SK-N-SH (cell line): Measurements from ENCODE around the gene DGUOK. TPM values are rescaled to one million over a fixed set of nuclear protein-coding genes. Genes with fewer than 3 reads are reported as not detected.

ENCODE experiments used
- CTCF ChIA-PET: fragments of 300-600, 350-600 bp; formaldehyde crosslinking; extraction: SDS; loops from one replicate; lab custom pipeline; 2021; lab: Yijun Ruan, JAX
- POLR2A ChIA-PET: fragments of 350-600 bp; sonication (Branson Sonifier 250); formaldehyde crosslinking; extraction: SDS; loops from one replicate; lab custom pipeline; 2020; ENCODE audit warnings: antibody characterized with exemption, inconsistent platforms; lab: Yijun Ruan, JAX
- DNase-seq: peaks from one replicate; pipeline ENCODE4 v3.0.0; 2012
- H2AFZ ChIP-seq: fragments of 200-600 bp; sonication (generic); 2 replicates; pipeline ENCODE4 v1.8.1; 2016; ENCODE audit warnings: antibody characterized with exemption, mild to moderate bottlenecking, low read depth
- H3F3A ChIP-seq: fragments of 200-600 bp; sonication (generic); replicated peaks from 2 replicates; pipeline ENCODE3; 2016; ENCODE audit warnings: antibody characterized with exemption, mild to moderate bottlenecking; ENCODE audit not compliant: insufficient read depth
- H3K27ac ChIP-seq, 2 experiments: fragments of 200-500 bp in 1 of 2; fragments of 200-600 bp in 1 of 2; sonication (Bioruptor generic) in 1 of 2; sonication (generic), shearing (Covaris generic) in 1 of 2; 2 replicates each; pipeline versions ENCODE4 v1.5.1 to v1.6.1; 2014 to 2016; ENCODE audit warnings: low read depth in 2 of 2, inconsistent platforms in 1 of 2, low read length in 1 of 2, mild to moderate bottlenecking in 1 of 2, mixed read lengths in 1 of 2
- H3K27me3 ChIP-seq: fragments of 200-600 bp; sonication (generic), shearing (Covaris generic); 2 replicates; pipeline ENCODE4 v1.6.1; 2016; ENCODE audit warnings: mixed run types; ENCODE audit not compliant: insufficient read depth
- H3K36me3 ChIP-seq, 2 experiments: fragments of 200-500 bp in 1 of 2; fragments of 200-600 bp in 1 of 2; sonication (Bioruptor generic) in 1 of 2; sonication (generic) in 1 of 2; replicated peaks in 1 of 2; 2 replicates each; pipeline versions ENCODE3 to v1.5.1; 2014 to 2016; ENCODE audit warnings: low read length in 1 of 2, mild to moderate bottlenecking in 1 of 2; ENCODE audit not compliant: insufficient read depth in 2 of 2, control insufficient read depth in 1 of 2
- H3K4me1 ChIP-seq, 2 experiments: fragments of 200-500 bp in 1 of 2; fragments of 200-600 bp in 1 of 2; sonication (Bioruptor generic) in 1 of 2; sonication (generic), shearing (Covaris generic) in 1 of 2; 2 replicates each; pipeline versions ENCODE4 v1.5.1 to v1.6.1; 2014 to 2016; ENCODE audit warnings: low read depth in 1 of 2, low read length in 1 of 2, mixed run types in 1 of 2; ENCODE audit not compliant: insufficient read depth in 2 of 2, control insufficient read depth in 1 of 2
- H3K4me2 ChIP-seq: fragments of 200-600 bp; sonication (generic), shearing (Covaris generic); 2 replicates; pipeline ENCODE4 v1.6.1; 2017; ENCODE audit warnings: mixed run types
- H3K4me3 ChIP-seq, 2 experiments: fragments of 200-500 bp in 1 of 2; fragments of 200-600 bp in 1 of 2; sonication (Bioruptor generic) in 1 of 2; sonication (generic), shearing (Covaris generic) in 1 of 2; 2 replicates each; pipeline versions ENCODE4 v1.5.1 to v1.8.1; 2014 to 2016; ENCODE audit warnings: low read depth in 2 of 2, inconsistent platforms in 1 of 2, low read length in 1 of 2, mild to moderate bottlenecking in 1 of 2, mixed read lengths in 1 of 2, moderate library complexity in 1 of 2
- H3K79me2 ChIP-seq: fragments of 200-600 bp; sonication (generic); 2 replicates; pipeline ENCODE4 v1.8.1; 2017; ENCODE audit warnings: mild to moderate bottlenecking; ENCODE audit not compliant: insufficient read depth
- H3K9ac ChIP-seq: fragments of 200-600 bp; sonication (generic); 2 replicates; pipeline ENCODE4 v1.6.1; 2017; ENCODE audit warnings: mixed run types
- H3K9me2 ChIP-seq: fragments of 200-600 bp; sonication (generic); 2 replicates; pipeline ENCODE4 v1.6.1; 2017; ENCODE audit warnings: mixed run types
- H3K9me3 ChIP-seq: fragments of 200-600 bp; sonication (generic); 2 replicates; pipeline ENCODE4 v1.6.1; 2017; ENCODE audit warnings: mixed run types, mild to moderate bottlenecking, moderate library complexity
- H4K20me1 ChIP-seq: fragments of 200-600 bp; sonication (generic); 2 replicates; pipeline ENCODE4 v1.6.1; 2017; ENCODE audit warnings: mild to moderate bottlenecking, mixed run types; ENCODE audit not compliant: insufficient read depth
- CHD2 ChIP-seq: fragments of 150-350 bp; IDR thresholded peaks from 2 replicates; pipeline ENCODE4 v1.6.1; 2018; ENCODE audit warnings: low read length; ENCODE audit not compliant: partially characterized antibody
- EP300 ChIP-seq, 2 experiments: IDR thresholded peaks; 2 replicates each; pipeline versions ENCODE4 v1.4.0 to v1.6.1; 2012; ENCODE audit warnings: borderline replicate concordance in 1 of 2, low read depth in 1 of 2, low read length in 1 of 2
- FOSL2 ChIP-seq: IDR thresholded peaks from 2 replicates; pipeline ENCODE4 v1.4.0; 2012; ENCODE audit warnings: low read depth, mild to moderate bottlenecking, moderate library complexity, borderline replicate concordance
- FOXJ3 ChIP-seq: sonication (generic); formaldehyde crosslinking; IDR thresholded peaks from 2 replicates; pipeline ENCODE4 v1.5.1; 2020; ENCODE audit warnings: mild to moderate bottlenecking, missing genetic modification reagents
- GABPA ChIP-seq: IDR thresholded peaks from 2 replicates; pipeline ENCODE4 v1.4.0; 2012; ENCODE audit warnings: low read depth, mild to moderate bottlenecking
- GATA2 ChIP-seq: sonication (generic); formaldehyde crosslinking; IDR thresholded peaks from 2 replicates; pipeline ENCODE4 v1.5.0; 2020; ENCODE audit warnings: mild to moderate bottlenecking, missing genetic modification reagents
- JUND ChIP-seq: IDR thresholded peaks from 2 replicates; pipeline ENCODE4 v1.4.0; 2012
- MEF2A ChIP-seq: IDR thresholded peaks from 2 replicates; pipeline ENCODE4 v1.4.0; 2012; ENCODE audit warnings: low read depth, borderline replicate concordance
- MXI1 ChIP-seq: IDR thresholded peaks from 2 replicates; pipeline ENCODE4 v1.6.1; 2012; ENCODE audit warnings: mild to moderate bottlenecking, low read depth, low read length, improper control_type of control experiment
- NFIC ChIP-seq: IDR thresholded peaks from 2 replicates; pipeline ENCODE4 v1.4.0; 2012; ENCODE audit warnings: borderline replicate concordance
- NRF1 ChIP-seq: IDR thresholded peaks from 2 replicates; pipeline ENCODE4 v1.6.1; 2012; ENCODE audit warnings: low read depth, mild to moderate bottlenecking, low read length
- RAD21 ChIP-seq: IDR thresholded peaks from 2 replicates; pipeline ENCODE4 v1.6.1; 2012; ENCODE audit warnings: mild to moderate bottlenecking, low read length
- RFX5 ChIP-seq: IDR thresholded peaks from 2 replicates; pipeline ENCODE4 v1.6.1; 2012; ENCODE audit warnings: mild to moderate bottlenecking, improper control_type of control experiment, low read length
- RXRA ChIP-seq: IDR thresholded peaks from 2 replicates; pipeline ENCODE4 v1.4.0; 2012; ENCODE audit warnings: low read depth, mild to moderate bottlenecking, borderline replicate concordance
- SMC3 ChIP-seq: IDR thresholded peaks from 2 replicates; pipeline ENCODE4 v1.6.1; 2012; ENCODE audit warnings: low read depth, low read length, improper control_type of control experiment
- TAF1 ChIP-seq: IDR thresholded peaks from 2 replicates; pipeline ENCODE4 v1.6.1; 2012; ENCODE audit warnings: low read depth, mild to moderate bottlenecking, low read length, moderate library complexity, borderline replicate concordance
- TCF12 ChIP-seq: IDR thresholded peaks from 2 replicates; pipeline ENCODE4 v1.4.0; 2012
- YY1 ChIP-seq: IDR thresholded peaks from 2 replicates; pipeline ENCODE4 v1.4.0; 2012; ENCODE audit warnings: low read depth, mild to moderate bottlenecking
- WGBS: methylation state at CpG from one replicate; pipeline ENCODE4 v1.1.6; 2017; ENCODE audit warnings: low lambda C conversion rate; 5-methylcytosine and 5-hydroxymethylcytosine counted together
- polyA plus RNA-seq, 3 experiments: library from polyadenylated mRNA; depleted of rRNA; stranded (reverse); fragments of >200 nt; gene quantifications; 2 replicates each; pipeline ENCODE4 v1.2.3, GENCODE V29; 2012
- TF ChIP-seq, protein P1 (sequence below): IDR thresholded peaks from 2 replicates; pipeline ENCODE4 v1.4.0; 2012; ENCODE audit warnings: low read depth
- TF ChIP-seq, protein P2 (sequence below): IDR thresholded peaks from 2 replicates; pipeline ENCODE4 v1.6.1; 2012; ENCODE audit warnings: mild to moderate bottlenecking, low read depth, low read length, moderate library complexity

Gene DGUOK
- polyA plus RNA-seq, 1 of the 3 experiments (the other 2 are of a cell fraction) = 122 TPM

DNA sequence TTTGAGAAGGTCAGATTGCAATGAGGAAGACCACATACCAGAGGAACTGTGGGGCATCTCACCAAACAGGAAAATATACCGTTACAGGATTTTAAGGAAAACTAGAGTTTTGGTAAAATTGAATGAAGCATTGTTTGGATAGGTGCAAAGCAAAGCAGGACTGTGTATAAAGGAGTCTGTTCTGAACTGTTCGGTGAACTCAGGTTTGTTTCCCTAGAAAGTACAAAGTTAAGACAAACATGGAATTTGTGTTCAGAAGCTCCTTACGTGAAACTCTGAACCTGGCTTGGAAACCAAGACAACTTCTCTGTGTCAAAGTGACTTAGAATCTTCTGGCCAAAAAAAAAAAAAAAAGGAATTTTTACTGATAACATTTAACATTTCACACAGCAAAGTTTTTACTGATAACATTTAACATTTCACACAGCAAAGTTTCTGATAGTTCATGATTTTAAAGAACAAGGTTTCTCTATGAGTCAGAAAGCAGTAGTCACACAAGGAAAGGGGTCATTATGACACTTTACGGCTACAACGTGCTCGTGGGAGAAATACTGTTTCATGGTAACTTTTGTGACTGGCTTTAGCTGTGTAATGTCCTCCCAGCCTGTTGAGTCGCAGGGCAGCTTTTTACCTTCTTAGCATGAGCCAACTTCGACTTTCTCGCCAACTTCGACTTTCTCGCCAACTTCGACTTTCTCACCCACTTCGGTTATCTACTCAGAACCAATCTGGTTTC lies 36.9 kb downstream of the DGUOK start:
- H3K4me3 ChIP-seq = no peak overlapping the region
- no peaks in the 10 kb centered on the region for H3K9me3 ChIP-seq
- no peaks in the 10 kb centered on the region for H4K20me1 ChIP-seq
- no peak overlapping the region for H3K9ac ChIP-seq
- POLR2A ChIA-PET = no interaction called here
- H3K4me1 ChIP-seq = no peaks in the 10 kb centered on the region
- no peak overlapping the region for H2AFZ ChIP-seq
- no peaks in the 10 kb centered on the region for H3K27me3 ChIP-seq
- WGBS = 84% methylated on average over 13 of the region's 13 CpGs
- peaks cover 9% of the 10 kb centered on the region for H3F3A ChIP-seq
- DNase-seq = no peak
- no peaks in the 10 kb centered on the region for H3K9me2 ChIP-seq
- CTCF ChIA-PET = no interaction called here
- peaks cover 13 to 15% of the 10 kb centered on the region in 2 experiments for H3K36me3 ChIP-seq
- no peaks in the 10 kb centered on the region for H3K79me2 ChIP-seq
- no peak overlapping the region for H3K4me2 ChIP-seq
- TF ChIP-seq, protein P1, sequence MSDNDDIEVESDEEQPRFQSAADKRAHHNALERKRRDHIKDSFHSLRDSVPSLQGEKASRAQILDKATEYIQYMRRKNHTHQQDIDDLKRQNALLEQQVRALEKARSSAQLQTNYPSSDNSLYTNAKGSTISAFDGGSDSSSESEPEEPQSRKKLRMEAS = no peak
- TF ChIP-seq RXRA = no peak
- no peak for TF ChIP-seq TAF1
- no peak for TF ChIP-seq CHD2
- no peak for TF ChIP-seq GATA2 (CRISPR knock-in tag)
- no peak for TF ChIP-seq SMC3
- no peak for TF ChIP-seq NRF1
- TF ChIP-seq GABPA = no peak
- TF ChIP-seq, protein P2, sequence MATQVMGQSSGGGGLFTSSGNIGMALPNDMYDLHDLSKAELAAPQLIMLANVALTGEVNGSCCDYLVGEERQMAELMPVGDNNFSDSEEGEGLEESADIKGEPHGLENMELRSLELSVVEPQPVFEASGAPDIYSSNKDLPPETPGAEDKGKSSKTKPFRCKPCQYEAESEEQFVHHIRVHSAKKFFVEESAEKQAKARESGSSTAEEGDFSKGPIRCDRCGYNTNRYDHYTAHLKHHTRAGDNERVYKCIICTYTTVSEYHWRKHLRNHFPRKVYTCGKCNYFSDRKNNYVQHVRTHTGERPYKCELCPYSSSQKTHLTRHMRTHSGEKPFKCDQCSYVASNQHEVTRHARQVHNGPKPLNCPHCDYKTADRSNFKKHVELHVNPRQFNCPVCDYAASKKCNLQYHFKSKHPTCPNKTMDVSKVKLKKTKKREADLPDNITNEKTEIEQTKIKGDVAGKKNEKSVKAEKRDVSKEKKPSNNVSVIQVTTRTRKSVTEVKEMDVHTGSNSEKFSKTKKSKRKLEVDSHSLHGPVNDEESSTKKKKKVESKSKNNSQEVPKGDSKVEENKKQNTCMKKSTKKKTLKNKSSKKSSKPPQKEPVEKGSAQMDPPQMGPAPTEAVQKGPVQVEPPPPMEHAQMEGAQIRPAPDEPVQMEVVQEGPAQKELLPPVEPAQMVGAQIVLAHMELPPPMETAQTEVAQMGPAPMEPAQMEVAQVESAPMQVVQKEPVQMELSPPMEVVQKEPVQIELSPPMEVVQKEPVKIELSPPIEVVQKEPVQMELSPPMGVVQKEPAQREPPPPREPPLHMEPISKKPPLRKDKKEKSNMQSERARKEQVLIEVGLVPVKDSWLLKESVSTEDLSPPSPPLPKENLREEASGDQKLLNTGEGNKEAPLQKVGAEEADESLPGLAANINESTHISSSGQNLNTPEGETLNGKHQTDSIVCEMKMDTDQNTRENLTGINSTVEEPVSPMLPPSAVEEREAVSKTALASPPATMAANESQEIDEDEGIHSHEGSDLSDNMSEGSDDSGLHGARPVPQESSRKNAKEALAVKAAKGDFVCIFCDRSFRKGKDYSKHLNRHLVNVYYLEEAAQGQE = no peak
- no peak for TF ChIP-seq MXI1
- no peak for TF ChIP-seq MEF2A
- no peak for TF ChIP-seq FOXJ3
- no peak for TF ChIP-seq JUND
- TF ChIP-seq TCF12 = no peak
- no peak for TF ChIP-seq EP300 (IDR thresholded peaks at IDR 0.05; ENCODE audit: borderline replicate concordance in 1 of 2, low read depth in 1 of 2, low read length in 1 of 2)
- no peak for TF ChIP-seq RFX5
- no peak for TF ChIP-seq YY1
- no peak for TF ChIP-seq NFIC
- TF ChIP-seq RAD21 = no peak
- no peak for TF ChIP-seq FOSL2
- TF ChIP-seq, all 33 proteins: peak for 0
- H3K27ac ChIP-seq = no peak overlapping the region
